Neural cell (in vitro differentiated cells): Measurements from ENCODE around the gene GABRB1. TPM values are rescaled to one million over a fixed set of nuclear protein-coding genes. Genes with fewer than 3 reads are reported as not detected.

Experiments used
- H2AFZ ChIP-seq: fragments of 200-600, 300-800 bp; sonication (generic), shearing (Covaris generic); 2 replicates; pipeline ENCODE4 v1.6.0; 2014; ENCODE audit warnings: low read depth, mild to moderate bottlenecking, antibody characterized with exemption, low read length, moderate library complexity
- H3F3A ChIP-seq: fragments of 200-600 bp; shearing (Covaris generic); 2 replicates; pipeline ENCODE4 v1.6.1; 2016; ENCODE audit warnings: mild to moderate bottlenecking, moderate library complexity, mixed read lengths, antibody characterized with exemption, low read length; ENCODE audit not compliant: insufficient read depth, poor library complexity, severe bottlenecking
- H3K27ac ChIP-seq: fragments of 200-600, 300-800 bp; sonication (generic), shearing (Covaris generic); 2 replicates; pipeline ENCODE4 v1.5.1; 2014; ENCODE audit warnings: mild to moderate bottlenecking, low read length, moderate library complexity
- H3K27me3 ChIP-seq: fragments of 300-800, 200-600 bp; sonication (generic), shearing (Covaris generic); 2 replicates; pipeline ENCODE4 v1.6.0; 2014; ENCODE audit warnings: mild to moderate bottlenecking, low read depth, low read length, moderate library complexity; ENCODE audit not compliant: insufficient read depth
- H3K36me3 ChIP-seq: fragments of 300-800, 200-600 bp; sonication (generic), shearing (Covaris generic); 2 replicates; pipeline ENCODE4 v1.5.1; 2014; ENCODE audit warnings: mild to moderate bottlenecking, antibody characterized with exemption, low read length, moderate library complexity; ENCODE audit not compliant: insufficient read depth
- H3K4me2 ChIP-seq: fragments of 300-800, 200-600 bp; sonication (generic), shearing (Covaris generic); 2 replicates; pipeline ENCODE4 v1.6.0; 2014; ENCODE audit warnings: mild to moderate bottlenecking, low read length
- H3K4me3 ChIP-seq: fragments of 300-800, 200-600 bp; sonication (generic), shearing (Covaris generic); 2 replicates; pipeline ENCODE4 v1.5.1; 2014; ENCODE audit warnings: mild to moderate bottlenecking, low read length, moderate library complexity
- H3K79me2 ChIP-seq: fragments of 200-600 bp; shearing (Covaris generic); replicated peaks from 2 replicates; pipeline ENCODE4 v1.6.0; 2014; ENCODE audit warnings: mild to moderate bottlenecking, low read length, moderate library complexity; ENCODE audit not compliant: insufficient read depth
- H3K9ac ChIP-seq: fragments of 300-800, 200-600 bp; sonication (generic), shearing (Covaris generic); 2 replicates; pipeline ENCODE4 v1.6.1; 2016; ENCODE audit warnings: mild to moderate bottlenecking, low read length, mixed read lengths
- H3K9me2 ChIP-seq: fragments of 200-600 bp; shearing (Covaris generic); 2 replicates; pipeline ENCODE4 v1.6.1; 2016; ENCODE audit warnings: mild to moderate bottlenecking, low read length, mixed read lengths; ENCODE audit not compliant: insufficient read depth
- H3K9me3 ChIP-seq: fragments of 200-600, 300-800 bp; sonication (generic), shearing (Covaris generic); 2 replicates; pipeline ENCODE4 v1.6.1; 2016; ENCODE audit warnings: mild to moderate bottlenecking, mixed run types, low read length, moderate library complexity, mixed read lengths
- H4K20me1 ChIP-seq: fragments of 200-600 bp; shearing (Covaris generic); 2 replicates; pipeline ENCODE4 v1.6.1; 2016; ENCODE audit warnings: mild to moderate bottlenecking, mixed run types; ENCODE audit not compliant: insufficient read depth
- EP300 ChIP-seq: fragments of 450-650 bp; conservative IDR thresholded peaks from 2 replicates; pipeline ENCODE4 v1.6.1; 2014; ENCODE audit warnings: antibody characterized with exemption, mild to moderate bottlenecking, moderate library complexity; ENCODE audit not compliant: poor library complexity, severe bottlenecking
- EZH2 ChIP-seq: fragments of 200-600, 300-800 bp; shearing (Covaris generic), sonication (generic); IDR thresholded peaks from 2 replicates; pipeline ENCODE4 v1.6.1; 2014; ENCODE audit warnings: antibody characterized with exemption, low read length, borderline replicate concordance, mild to moderate bottlenecking; ENCODE audit not compliant: insufficient read depth, poor library complexity, severe bottlenecking
- MXI1 ChIP-seq: fragments of 450-650 bp; conservative IDR thresholded peaks from 2 replicates; pipeline ENCODE4 v1.6.1; 2014; ENCODE audit warnings: antibody characterized with exemption, mild to moderate bottlenecking; ENCODE audit not compliant: poor library complexity, severe bottlenecking
- POLR2AphosphoS5 ChIP-seq: IDR thresholded peaks from 2 replicates; pipeline ENCODE4 v1.6.1; 2012
- RAD21 ChIP-seq: fragments of 450-650 bp; conservative IDR thresholded peaks from 2 replicates; pipeline ENCODE4 v1.6.1; 2014; ENCODE audit warnings: antibody characterized with exemption, mild to moderate bottlenecking, moderate library complexity
- SMC3 ChIP-seq: fragments of 450-650 bp; conservative IDR thresholded peaks from 2 replicates; pipeline ENCODE4 v1.6.1; 2014; ENCODE audit warnings: antibody characterized with exemption, mild to moderate bottlenecking, moderate library complexity; ENCODE audit not compliant: poor library complexity
- TAF1 ChIP-seq: IDR thresholded peaks from 2 replicates; pipeline ENCODE4 v1.6.1; 2012; ENCODE audit warnings: low read depth
- polyA plus RNA-seq: library from polyadenylated mRNA; depleted of rRNA; stranded (reverse); fragments of >200 nt; gene quantifications from 2 replicates; pipeline ENCODE4 v1.2.3, GENCODE V29; 2014
- TF ChIP-seq, protein P1 (sequence below): fragments of 450-650 bp; IDR thresholded peaks from 2 replicates; pipeline ENCODE4 v1.5.1; 2014; ENCODE audit warnings: antibody characterized with exemption, mild to moderate bottlenecking, moderate library complexity; ENCODE audit not compliant: poor library complexity, severe bottlenecking
- TF ChIP-seq, protein P2 (sequence below): IDR thresholded peaks from 2 replicates; pipeline ENCODE4 v1.6.1; 2012; ENCODE audit warnings: borderline replicate concordance

The GABRB1 gene
- polyA plus RNA-seq, 1 donor from 2014 or later: 1.0 TPM

DNA sequence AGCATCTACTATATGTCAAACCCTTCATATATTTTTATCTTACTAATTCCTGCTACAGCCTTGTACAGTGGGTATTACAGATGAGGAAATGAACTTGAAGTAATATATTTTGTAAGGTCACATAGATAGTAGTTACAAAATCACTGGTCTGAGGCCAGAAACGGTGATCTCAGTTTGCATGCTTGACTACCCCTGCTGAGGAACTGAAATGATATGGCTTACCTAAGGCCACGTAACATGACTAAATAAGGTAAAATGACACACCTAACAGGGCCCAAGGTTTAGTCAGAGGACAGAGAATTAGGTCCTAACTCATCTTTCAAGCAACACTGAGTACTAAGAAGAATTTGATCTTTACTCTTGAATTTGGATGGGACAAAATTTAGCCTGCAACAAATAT is 433.6 kb downstream of the GABRB1 start:
- no peak overlapping the region for H3K4me3 ChIP-seq
- H3K27ac ChIP-seq: no peak overlapping the region
- peaks cover 22% of the 10 kb centered on the region for H3K79me2 ChIP-seq
- no peaks in the 10 kb centered on the region for H3K36me3 ChIP-seq
- H4K20me1 ChIP-seq: no peaks in the 10 kb centered on the region
- H3K4me2 ChIP-seq: no peak overlapping the region
- TF ChIP-seq SMC3: no peak
- no peak for TF ChIP-seq EZH2
- H2AFZ ChIP-seq: no peak overlapping the region
- H3K9me2 ChIP-seq: no peaks in the 10 kb centered on the region
- no peak overlapping the region for H3K9ac ChIP-seq
- no peaks in the 10 kb centered on the region for H3K27me3 ChIP-seq
- no peaks in the 10 kb centered on the region for H3K9me3 ChIP-seq
- H3F3A ChIP-seq: no peaks in the 10 kb centered on the region

DNA sequence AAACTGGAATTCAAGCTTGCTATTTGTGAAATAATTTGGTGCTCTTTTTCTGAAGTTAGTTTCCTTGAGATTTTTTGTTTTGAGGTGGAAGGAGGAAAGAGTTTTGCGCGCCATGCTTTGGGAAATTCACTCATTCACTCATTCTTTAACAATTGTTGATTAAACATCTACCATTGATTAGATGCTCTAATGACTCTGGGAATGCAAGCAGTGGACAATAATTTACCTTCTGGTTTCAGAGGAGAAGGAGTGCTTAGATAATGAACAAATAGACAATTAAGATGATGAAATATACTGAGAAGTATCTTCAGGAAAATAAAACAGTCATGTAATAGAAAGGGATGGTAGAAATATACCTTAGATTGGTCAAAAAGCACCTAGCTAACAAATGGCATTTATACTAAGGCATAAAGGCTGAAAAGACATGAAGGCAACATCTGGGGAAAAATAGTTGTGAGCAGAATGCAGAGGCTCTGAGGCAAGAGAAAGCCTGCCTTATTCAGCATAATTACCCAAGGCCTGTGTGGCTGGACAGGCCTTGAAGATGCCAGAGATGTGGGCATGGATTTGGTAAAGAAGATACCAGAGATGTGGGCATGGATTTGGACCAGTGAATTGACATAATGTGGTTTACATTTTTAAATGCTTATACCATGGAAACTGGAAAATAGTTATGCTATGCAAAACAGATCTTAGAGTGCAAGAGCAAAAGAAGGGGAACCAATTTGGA is 434.9 kb downstream of the GABRB1 start:
- H3K9me2 ChIP-seq: no peaks in the 10 kb centered on the region
- no peaks in the 10 kb centered on the region for H3K27me3 ChIP-seq
- H4K20me1 ChIP-seq: no peaks in the 10 kb centered on the region
- H2AFZ ChIP-seq: no peak overlapping the region
- H3K4me3 ChIP-seq: no peak overlapping the region
- no peaks in the 10 kb centered on the region for H3K9me3 ChIP-seq
- no peak overlapping the region for H3K9ac ChIP-seq
- H3K4me2 ChIP-seq: no peak overlapping the region
- peaks cover 13% of the 10 kb centered on the region for H3K79me2 ChIP-seq
- no peak overlapping the region for H3K27ac ChIP-seq
- H3F3A ChIP-seq: no peaks in the 10 kb centered on the region
- no peaks in the 10 kb centered on the region for H3K36me3 ChIP-seq
- TF ChIP-seq SMC3: no peak
- TF ChIP-seq, protein P1, sequence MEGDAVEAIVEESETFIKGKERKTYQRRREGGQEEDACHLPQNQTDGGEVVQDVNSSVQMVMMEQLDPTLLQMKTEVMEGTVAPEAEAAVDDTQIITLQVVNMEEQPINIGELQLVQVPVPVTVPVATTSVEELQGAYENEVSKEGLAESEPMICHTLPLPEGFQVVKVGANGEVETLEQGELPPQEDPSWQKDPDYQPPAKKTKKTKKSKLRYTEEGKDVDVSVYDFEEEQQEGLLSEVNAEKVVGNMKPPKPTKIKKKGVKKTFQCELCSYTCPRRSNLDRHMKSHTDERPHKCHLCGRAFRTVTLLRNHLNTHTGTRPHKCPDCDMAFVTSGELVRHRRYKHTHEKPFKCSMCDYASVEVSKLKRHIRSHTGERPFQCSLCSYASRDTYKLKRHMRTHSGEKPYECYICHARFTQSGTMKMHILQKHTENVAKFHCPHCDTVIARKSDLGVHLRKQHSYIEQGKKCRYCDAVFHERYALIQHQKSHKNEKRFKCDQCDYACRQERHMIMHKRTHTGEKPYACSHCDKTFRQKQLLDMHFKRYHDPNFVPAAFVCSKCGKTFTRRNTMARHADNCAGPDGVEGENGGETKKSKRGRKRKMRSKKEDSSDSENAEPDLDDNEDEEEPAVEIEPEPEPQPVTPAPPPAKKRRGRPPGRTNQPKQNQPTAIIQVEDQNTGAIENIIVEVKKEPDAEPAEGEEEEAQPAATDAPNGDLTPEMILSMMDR: no peak
- no peak for TF ChIP-seq EZH2
- no peak for TF ChIP-seq POLR2AphosphoS5
- no peak for TF ChIP-seq TAF1
- TF ChIP-seq, protein P2, sequence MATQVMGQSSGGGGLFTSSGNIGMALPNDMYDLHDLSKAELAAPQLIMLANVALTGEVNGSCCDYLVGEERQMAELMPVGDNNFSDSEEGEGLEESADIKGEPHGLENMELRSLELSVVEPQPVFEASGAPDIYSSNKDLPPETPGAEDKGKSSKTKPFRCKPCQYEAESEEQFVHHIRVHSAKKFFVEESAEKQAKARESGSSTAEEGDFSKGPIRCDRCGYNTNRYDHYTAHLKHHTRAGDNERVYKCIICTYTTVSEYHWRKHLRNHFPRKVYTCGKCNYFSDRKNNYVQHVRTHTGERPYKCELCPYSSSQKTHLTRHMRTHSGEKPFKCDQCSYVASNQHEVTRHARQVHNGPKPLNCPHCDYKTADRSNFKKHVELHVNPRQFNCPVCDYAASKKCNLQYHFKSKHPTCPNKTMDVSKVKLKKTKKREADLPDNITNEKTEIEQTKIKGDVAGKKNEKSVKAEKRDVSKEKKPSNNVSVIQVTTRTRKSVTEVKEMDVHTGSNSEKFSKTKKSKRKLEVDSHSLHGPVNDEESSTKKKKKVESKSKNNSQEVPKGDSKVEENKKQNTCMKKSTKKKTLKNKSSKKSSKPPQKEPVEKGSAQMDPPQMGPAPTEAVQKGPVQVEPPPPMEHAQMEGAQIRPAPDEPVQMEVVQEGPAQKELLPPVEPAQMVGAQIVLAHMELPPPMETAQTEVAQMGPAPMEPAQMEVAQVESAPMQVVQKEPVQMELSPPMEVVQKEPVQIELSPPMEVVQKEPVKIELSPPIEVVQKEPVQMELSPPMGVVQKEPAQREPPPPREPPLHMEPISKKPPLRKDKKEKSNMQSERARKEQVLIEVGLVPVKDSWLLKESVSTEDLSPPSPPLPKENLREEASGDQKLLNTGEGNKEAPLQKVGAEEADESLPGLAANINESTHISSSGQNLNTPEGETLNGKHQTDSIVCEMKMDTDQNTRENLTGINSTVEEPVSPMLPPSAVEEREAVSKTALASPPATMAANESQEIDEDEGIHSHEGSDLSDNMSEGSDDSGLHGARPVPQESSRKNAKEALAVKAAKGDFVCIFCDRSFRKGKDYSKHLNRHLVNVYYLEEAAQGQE: no peak
- TF ChIP-seq MXI1: no peak
- TF ChIP-seq EP300: no peak
- no peak for TF ChIP-seq RAD21
